Adipose tissue (tissue), 3 donors: ENCODE results near the gene PLXNA4. TPM values are rescaled to one million over a fixed set of nuclear protein-coding genes. Genes with fewer than 3 reads are reported as not detected.
"Not testable (repeated sequence)": the region's sequence is repeated elsewhere in the genome, so short reads cannot be mapped to it uniquely, and the experiment has no call there.

Experiments used
- H3K27ac ChIP-seq: one replicate; pipeline ENCODE4 v1.5.1; 2013; ENCODE audit warnings: low read depth, low read length
- WGBS, 3 donors: extraction: QIAGEN DNeasy Blood & Tissue Kit; methylation state at CpG; one replicate each; pipeline ENCODE4 v1.1.7; 2013; 5-methylcytosine and 5-hydroxymethylcytosine counted together
- polyA plus RNA-seq, 3 donors: library from polyadenylated mRNA; stranded (reverse); fragments of 200-250 nt; gene quantifications; one replicate each; pipeline ENCODE4 v1.2.3, GENCODE V29; 2013
- donor health status: healthy with polysubstance abuse.
- donor health status: Bipolar disorder and iron deficiency.
- donor health status: healthy.

PLXNA4 gene
- polyA plus RNA-seq, 3 donors, result 1.6 to 38.3 (median 11.6) TPM

- no peak overlapping the region for H3K27ac ChIP-seq
- WGBS, 3 donors, result 73 to 84% (median 74%) methylated on average over 10 of the region's 10 CpGs
Measured at GRCh38 chr7:132179080-132179430, 397.2 kb downstream of the PLXNA4 start.

GRCh38 chr7:132178402-132179079 is 397.7 kb downstream of the PLXNA4 start:
- 62 to 84% (median 79%) methylated on average over 8 of the region's 8 CpGs for WGBS, 3 donors
- H3K27ac ChIP-seq, result not testable (repeated sequence)

- H3K27ac ChIP-seq, result no peak overlapping the region
- WGBS, 3 donors, result 80 to 83% (median 81%) methylated on average over 10 of the region's 10 CpGs
Measured at GRCh38 chr7:132177708-132178401, 398.4 kb downstream of the PLXNA4 start.

GRCh38 chr7:132176719-132177118 is 399.6 kb downstream of the PLXNA4 start:
- no peak overlapping the region for H3K27ac ChIP-seq
- WGBS, 3 donors, result 78 to 98% (median 89%) methylated on average over 8 of the region's 8 CpGs

- H3K27ac ChIP-seq, result no peak overlapping the region
- 50 to 54% (median 53%) methylated on average over 5 of the region's 5 CpGs for WGBS, 3 donors
Measured at GRCh38 chr7:132171130-132171576, 405.1 kb downstream of the PLXNA4 start.

- WGBS, 3 donors, result 54 to 72% (median 63%) methylated on average over 9 of the region's 9 CpGs
- no peak overlapping the region for H3K27ac ChIP-seq
Measured at GRCh38 chr7:132169730-132170129, 406.5 kb downstream of the PLXNA4 start.

GRCh38 chr7:132168239-132168638 is 408.0 kb downstream of the PLXNA4 start:
- no peak overlapping the region for H3K27ac ChIP-seq
- 87 to 93% (median 93%) methylated on average over 17 of the region's 17 CpGs for WGBS, 3 donors

- 93 to 95% (median 94%) methylated on average over 7 of the region's 7 CpGs for WGBS, 3 donors
- not testable (repeated sequence) for H3K27ac ChIP-seq
Measured at GRCh38 chr7:132165695-132166094, 410.6 kb downstream of the PLXNA4 start.

GRCh38 chr7:132164558-132165125 is 411.6 kb downstream of the PLXNA4 start:
- WGBS, 3 donors, result 82 to 84% (median 84%) methylated on average over 12 of the region's 12 CpGs
- H3K27ac ChIP-seq, result no peak overlapping the region

- 57 to 74% (median 63%) methylated on average over 12 of the region's 12 CpGs for WGBS, 3 donors
- H3K27ac ChIP-seq, result no peak overlapping the region
Measured at GRCh38 chr7:132162556-132163144, 413.6 kb downstream of the PLXNA4 start.

GRCh38 chr7:132161976-132162375 is 414.3 kb downstream of the PLXNA4 start:
- WGBS, 3 donors, result 63 to 77% (median 76%) methylated on average over 8 of the region's 8 CpGs

GRCh38 chr7:132161533-132161915 is 414.7 kb downstream of the PLXNA4 start:
- no peak overlapping the region for H3K27ac ChIP-seq
- WGBS, 3 donors, result 90 to 95% (median 90%) methylated on average over 12 of the region's 12 CpGs

More at GRCh38 chr7:132161976-132162375, 414.3 kb downstream of the PLXNA4 start:
- H3K27ac ChIP-seq, result no peak overlapping the region

GRCh38 chr7:132160611-132161532 is 415.4 kb downstream of the PLXNA4 start:
- WGBS, 3 donors, result 56 to 75% (median 64%) methylated on average over 10 of the region's 10 CpGs
- H3K27ac ChIP-seq, result no peak overlapping the region

GRCh38 chr7:132158841-132159240 is 417.4 kb downstream of the PLXNA4 start:
- no peak overlapping the region for H3K27ac ChIP-seq
- WGBS, 3 donors, result 92 to 97% (median 94%) methylated on average over 3 of the region's 3 CpGs

GRCh38 chr7:132158166-132158565 is 418.1 kb downstream of the PLXNA4 start:
- no peak overlapping the region for H3K27ac ChIP-seq
- WGBS, 3 donors, result 53 to 83% (median 79%) methylated on average over 2 of the region's 2 CpGs

- 81 to 90% (median 89%) methylated on average over 5 of the region's 5 CpGs for WGBS, 3 donors
- H3K27ac ChIP-seq, result no peak overlapping the region
Measured at GRCh38 chr7:132155715-132156114, 420.6 kb downstream of the PLXNA4 start.

- 53 to 65% (median 54%) methylated on average over 8 of the region's 8 CpGs for WGBS, 3 donors
- no peak overlapping the region for H3K27ac ChIP-seq
Measured at GRCh38 chr7:132154695-132155471, 421.4 kb downstream of the PLXNA4 start.
